ENCODE results near the gene TRA2B.

TRA2B gene
- 269 to 482 (median 411) reads per million in 4 experiments for total RNA-seq

- DNase-seq, result peak; percentile 98
Observed at GRCh38 chr3:185937689-185938374, at the start of gene TRA2B. TRA2B (minus strand) TSS chr3:185938014; CDS start chr3:185937860, 154 bp downstream.

- DNase-seq, result no peak
Observed at GRCh38 chr3:185986198-185986777, 48.5 kb upstream of the TRA2B start.

- DNase-seq, result no peak
Observed at GRCh38 chr3:185984203-185984602, 46.4 kb upstream of the TRA2B start.

GRCh38 chr3:185983495-185984141 is 45.8 kb upstream of the TRA2B start:
- DNase-seq, result peak; percentile 42

- DNase-seq, result no peak
Observed at GRCh38 chr3:185982632-185983031, 44.8 kb upstream of the TRA2B start.

- no peak for DNase-seq
Observed at GRCh38 chr3:185981621-185982020, 43.8 kb upstream of the TRA2B start.

- no peak for DNase-seq
Observed at GRCh38 chr3:185979721-185980121, 41.9 kb upstream of the TRA2B start.

GRCh38 chr3:185978516-185978915 is 40.7 kb upstream of the TRA2B start:
- no peak for DNase-seq

- DNase-seq, result no peak
Observed at GRCh38 chr3:185977679-185978040, 39.8 kb upstream of the TRA2B start.

- DNase-seq, result peak; percentile 66
Observed at GRCh38 chr3:185976977-185977678, 39.3 kb upstream of the TRA2B start.

- no peak for DNase-seq
Observed at GRCh38 chr3:185976100-185976499, 38.3 kb upstream of the TRA2B start.

- DNase-seq, result no peak
Observed at GRCh38 chr3:185971579-185971978, 33.8 kb upstream of the TRA2B start.

GRCh38 chr3:185968168-185968567 is 30.4 kb upstream of the TRA2B start:
- DNase-seq, result no peak

GRCh38 chr3:185966655-185967054 is 28.8 kb upstream of the TRA2B start:
- no peak for DNase-seq

GRCh38 chr3:185965496-185965895 is 27.7 kb upstream of the TRA2B start:
- no peak for DNase-seq

GRCh38 chr3:185961675-185962232 is 23.9 kb upstream of the TRA2B start:
- no peak for DNase-seq

- DNase-seq, result no peak
Observed at GRCh38 chr3:185960522-185961288, 22.9 kb upstream of the TRA2B start.

- no peak for DNase-seq
Observed at GRCh38 chr3:185959609-185960521, 22.1 kb upstream of the TRA2B start.

GRCh38 chr3:185958626-185959025 is 20.8 kb upstream of the TRA2B start:
- DNase-seq, result no peak

- DNase-seq, result no peak
Observed at GRCh38 chr3:185956244-185956643, 18.4 kb upstream of the TRA2B start.

- DNase-seq, result no peak
Observed at GRCh38 chr3:185954366-185954723, 16.5 kb upstream of the TRA2B start.
